Kidney epithelial cell (primary cell): Measurements from ENCODE around the gene BRD2. TPM values are rescaled to one million over a fixed set of nuclear protein-coding genes. Genes with fewer than 3 reads are reported as not detected.
A peak's percentile ranks its signal among the peaks of the same experiment; 100 is the strongest.

Source experiments
- DNase-seq: peaks from one replicate; pipeline ENCODE4 v3.0.0-alpha.2; 2010; ENCODE audit warnings: low read depth
- H3K27me3 ChIP-seq: 2 replicates; pipeline ENCODE4 v1.6.0; 2011; ENCODE audit warnings: low read length; ENCODE audit not compliant: control insufficient read depth, insufficient read depth
- H3K36me3 ChIP-seq: 2 replicates; pipeline ENCODE4 v1.5.1; 2011; ENCODE audit warnings: low read length; ENCODE audit not compliant: control insufficient read depth, insufficient read depth
- H3K4me3 ChIP-seq: 2 replicates; pipeline ENCODE4 v1.5.1; 2011; ENCODE audit warnings: low read depth, mild to moderate bottlenecking, control low read depth, low read length
- CTCF ChIP-seq: IDR thresholded peaks from 2 replicates; pipeline ENCODE4 v1.5.1; 2011; ENCODE audit warnings: mild to moderate bottlenecking, moderate library complexity, low read length, control low read depth, inconsistent platforms; ENCODE audit not compliant: insufficient read depth, poor library complexity, severe bottlenecking
- total RNA-seq: library from RNA; depleted of rRNA; stranded (reverse); fragments of >200 nt; gene quantifications from 2 replicates; pipeline ENCODE4 v1.2.3, GENCODE V29; 2015

BRD2 gene
- total RNA-seq, 1 donor from 2014 or later: 191 TPM

DNA sequence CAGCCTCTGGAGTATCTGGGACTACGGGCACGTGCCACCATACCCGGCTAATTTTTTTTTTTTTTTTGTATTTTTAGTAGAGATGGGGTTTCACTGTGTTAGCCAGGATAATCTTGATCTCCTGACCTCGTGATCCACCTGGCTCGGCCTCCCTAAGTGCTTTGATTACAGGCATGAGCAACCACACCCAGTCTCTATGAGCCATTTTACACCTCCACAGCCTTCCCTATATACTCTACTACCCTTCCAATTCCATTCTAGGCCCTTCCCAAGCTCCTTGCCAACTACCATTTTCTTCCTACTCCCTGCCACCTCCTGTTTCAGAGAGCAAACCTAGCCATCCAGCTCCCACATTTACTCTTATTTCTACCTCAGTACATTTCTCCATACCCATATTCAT is 7.8 kb upstream of the BRD2 start:
- no peak for TF ChIP-seq CTCF
- no peak for DNase-seq
- Histone ChIP-seq H3K27me3 (no peaks in the 10 kb centered on the region), H3K36me3 (no peaks in the 10 kb centered on the region), H3K4me3 (no peak overlapping the region)

DNA sequence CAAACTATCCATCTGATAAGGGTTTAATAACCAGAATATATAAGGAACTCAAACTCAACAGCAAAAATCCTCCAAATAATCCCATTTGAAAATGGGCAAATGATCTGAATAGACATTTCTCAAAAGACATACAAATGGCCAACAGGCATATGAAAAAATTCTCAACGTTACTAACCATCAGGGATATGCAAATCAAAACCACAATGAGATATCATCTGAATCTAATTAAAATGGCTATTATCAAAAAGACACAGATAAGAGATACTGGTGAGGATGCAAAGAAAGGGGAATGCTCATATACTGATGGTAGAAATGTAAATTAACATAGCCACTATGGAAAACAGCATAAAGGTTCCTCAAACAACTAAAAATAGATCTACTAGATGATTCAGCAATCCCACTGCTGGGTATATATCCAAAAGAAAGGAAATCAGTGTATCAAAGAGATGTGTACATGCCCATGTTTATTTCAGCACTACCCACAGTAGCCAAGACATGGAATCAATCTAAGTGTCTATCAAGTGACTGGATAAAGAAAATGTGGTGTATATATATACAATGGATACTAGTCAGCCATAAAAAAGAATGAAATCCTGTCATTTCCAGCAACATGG is 6.1 kb upstream of the BRD2 start:
- Histone ChIP-seq H3K36me3 (no peaks in the 10 kb centered on the region), H3K4me3 (no peak overlapping the region), H3K27me3 (no peaks in the 10 kb centered on the region)
- TF ChIP-seq CTCF: no peak
- no peak for DNase-seq

DNA sequence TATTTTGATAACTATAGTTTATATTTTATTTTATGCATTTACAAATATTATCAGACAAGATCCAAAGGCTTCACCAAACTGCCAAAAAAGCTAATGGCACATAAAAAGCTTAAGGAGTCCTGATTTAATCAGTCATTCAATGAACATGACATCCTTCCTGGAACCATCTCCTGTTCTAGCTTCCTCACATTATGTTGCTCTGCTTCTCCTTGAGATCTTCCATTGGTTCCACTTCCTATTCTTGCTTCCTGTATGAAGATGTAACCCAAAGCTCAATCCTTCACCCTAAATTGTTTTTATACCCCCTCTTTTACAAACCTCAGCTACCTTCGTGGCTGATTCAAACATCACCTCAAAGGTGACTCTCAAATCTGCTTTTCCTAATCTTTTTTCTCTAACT is 4.5 kb upstream of the BRD2 start:
- DNase-seq: no peak
- Histone ChIP-seq H3K4me3 (no peak overlapping the region), H3K36me3 (no peaks in the 10 kb centered on the region), H3K27me3 (no peaks in the 10 kb centered on the region)
- no peak for TF ChIP-seq CTCF

GRCh38 chr6:32964776-32965175 is 3.6 kb upstream of the BRD2 start:
- H3K36me3 ChIP-seq: no peaks in the 10 kb centered on the region
- no peak for TF ChIP-seq CTCF
- H3K4me3 ChIP-seq: no peak overlapping the region
- no peak for DNase-seq
- H3K27me3 ChIP-seq: no peaks in the 10 kb centered on the region

GRCh38 chr6:32967151-32968091 is 973 bp upstream of the BRD2 start:
- Histone ChIP-seq H3K4me3 (peak overlapping the region; percentile 64), H3K36me3 (no peaks in the 10 kb centered on the region), H3K27me3 (no peaks in the 10 kb centered on the region)
- peak; percentile 62 for TF ChIP-seq CTCF
- DNase-seq: no peak
